ENCODE data around the gene PKP1. TPM values are rescaled to one million over a fixed set of nuclear protein-coding genes. Genes with fewer than 3 reads are reported as not detected.

Gene PKP1
- total RNA-seq, 6 experiments from 2014 or later = not detected

DNA sequence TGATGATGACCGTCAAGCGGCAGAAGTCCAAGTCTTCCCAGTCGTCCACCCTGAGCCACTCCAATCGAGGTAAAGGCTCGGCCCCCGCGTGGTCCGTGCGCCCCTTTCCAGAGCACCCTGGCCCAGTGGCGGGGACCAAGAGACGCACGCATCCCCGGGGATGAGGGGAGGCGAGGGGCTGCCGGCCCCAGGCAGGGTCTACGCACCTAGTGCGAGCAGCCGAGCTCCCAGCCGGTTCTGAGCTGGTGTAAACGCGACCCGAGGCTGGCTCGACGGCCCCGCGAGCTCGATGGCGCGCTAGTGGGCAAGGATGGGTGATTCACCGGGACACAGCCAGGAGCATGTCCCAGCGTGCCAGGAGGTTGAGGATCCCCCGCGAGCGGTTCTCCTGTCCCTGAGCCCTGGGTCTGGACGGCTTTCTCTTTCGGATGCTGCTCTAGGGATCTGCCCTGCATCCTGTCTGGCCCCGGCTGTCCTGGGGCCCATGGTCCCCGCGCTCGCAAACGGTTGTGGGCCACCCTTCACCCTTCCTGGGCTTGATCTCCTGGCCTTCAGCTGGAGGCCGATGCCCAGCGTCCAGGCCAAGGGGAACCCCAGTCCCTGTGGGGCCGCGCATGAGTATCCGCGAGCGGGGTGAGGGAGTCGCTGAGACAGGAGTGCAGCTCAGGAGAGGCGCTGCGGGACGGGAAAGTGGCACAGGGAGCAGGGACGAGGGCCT is 689 bp downstream of the PKP1 start:
- no peak for DNase-seq
- Mint-ChIP-seq H3K4me3 (no peak overlapping the region), H3K4me1 (ENCODE audit: low read depth) (peaks cover 6% of the 10 kb centered on the region), H3K36me3 (ENCODE audit: low read depth) (no peaks in the 10 kb centered on the region), H3K9me3 (no peaks in the 10 kb centered on the region), H3K27ac (no peak overlapping the region), H3K27me3 (ENCODE audit: insufficient read depth) (peaks cover 59% of the 10 kb centered on the region)
- TF ChIP-seq, protein P1, sequence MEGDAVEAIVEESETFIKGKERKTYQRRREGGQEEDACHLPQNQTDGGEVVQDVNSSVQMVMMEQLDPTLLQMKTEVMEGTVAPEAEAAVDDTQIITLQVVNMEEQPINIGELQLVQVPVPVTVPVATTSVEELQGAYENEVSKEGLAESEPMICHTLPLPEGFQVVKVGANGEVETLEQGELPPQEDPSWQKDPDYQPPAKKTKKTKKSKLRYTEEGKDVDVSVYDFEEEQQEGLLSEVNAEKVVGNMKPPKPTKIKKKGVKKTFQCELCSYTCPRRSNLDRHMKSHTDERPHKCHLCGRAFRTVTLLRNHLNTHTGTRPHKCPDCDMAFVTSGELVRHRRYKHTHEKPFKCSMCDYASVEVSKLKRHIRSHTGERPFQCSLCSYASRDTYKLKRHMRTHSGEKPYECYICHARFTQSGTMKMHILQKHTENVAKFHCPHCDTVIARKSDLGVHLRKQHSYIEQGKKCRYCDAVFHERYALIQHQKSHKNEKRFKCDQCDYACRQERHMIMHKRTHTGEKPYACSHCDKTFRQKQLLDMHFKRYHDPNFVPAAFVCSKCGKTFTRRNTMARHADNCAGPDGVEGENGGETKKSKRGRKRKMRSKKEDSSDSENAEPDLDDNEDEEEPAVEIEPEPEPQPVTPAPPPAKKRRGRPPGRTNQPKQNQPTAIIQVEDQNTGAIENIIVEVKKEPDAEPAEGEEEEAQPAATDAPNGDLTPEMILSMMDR (IDR thresholded peaks at IDR 0.05) = no peak

DNA sequence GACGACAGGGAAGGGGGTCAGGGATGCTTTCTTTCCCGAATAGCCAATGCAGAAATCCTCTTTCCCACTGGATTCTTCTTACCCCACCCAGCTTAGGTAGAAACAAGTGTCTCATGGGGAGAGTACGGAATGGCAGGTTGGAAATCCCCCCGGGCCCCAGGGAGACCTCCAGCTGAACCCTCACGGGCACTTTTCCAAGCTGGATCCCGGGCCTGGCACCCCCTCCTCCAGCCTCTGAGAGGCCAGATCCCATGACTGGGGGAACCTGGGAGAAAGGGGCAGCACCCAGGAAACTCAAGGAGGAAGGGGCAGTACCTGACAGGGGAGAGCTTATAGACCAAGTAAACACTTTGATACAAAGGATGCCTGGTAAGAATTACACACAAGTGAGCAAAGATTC is 1.3 kb downstream of the PKP1 start:
- Mint-ChIP-seq H3K36me3 (ENCODE audit: low read depth) (no peaks in the 10 kb centered on the region), H3K4me3 (no peak overlapping the region), H3K27ac (no peak overlapping the region), H3K27me3 (ENCODE audit: insufficient read depth) (peaks cover 58% of the 10 kb centered on the region), H3K4me1 (ENCODE audit: low read depth) (peaks cover 6% of the 10 kb centered on the region), H3K9me3 (no peaks in the 10 kb centered on the region)
- DNase-seq = no peak
- TF ChIP-seq, protein P1 (IDR thresholded peaks at IDR 0.05) = no peak

DNA sequence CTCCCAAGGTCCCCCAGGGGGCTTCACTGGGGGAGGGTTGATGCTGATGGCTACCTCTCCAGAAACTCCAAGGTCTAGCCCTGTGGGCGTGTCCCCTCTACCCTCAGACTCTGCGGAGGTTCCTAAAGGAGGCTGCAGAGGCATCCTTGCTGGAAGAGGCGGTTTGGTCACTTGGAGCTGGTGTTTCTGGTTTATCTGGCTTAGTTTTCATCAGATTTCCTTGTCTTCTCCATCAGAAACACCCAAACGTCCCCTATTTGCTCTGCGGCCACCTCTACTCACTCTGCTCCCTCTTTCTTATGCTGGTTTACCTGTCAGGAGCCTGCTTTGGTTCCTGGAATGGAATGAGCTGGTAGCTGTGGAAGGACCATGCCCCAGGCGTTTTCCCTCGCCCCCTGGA is 2.5 kb downstream of the PKP1 start:
- Mint-ChIP-seq H3K4me1 (ENCODE audit: low read depth) (peaks cover 6% of the 10 kb centered on the region), H3K27ac (no peak overlapping the region), H3K9me3 (no peaks in the 10 kb centered on the region), H3K4me3 (no peak overlapping the region), H3K27me3 (ENCODE audit: insufficient read depth) (peaks cover 66% of the 10 kb centered on the region), H3K36me3 (ENCODE audit: low read depth) (no peaks in the 10 kb centered on the region)
- TF ChIP-seq, protein P1 (IDR thresholded peaks at IDR 0.05) = no peak
- DNase-seq = no peak

- H3K4me1 Mint-ChIP-seq (ENCODE audit: low read depth) = peaks cover 6% of the 10 kb centered on the region
- no peak overlapping the region for H3K27ac Mint-ChIP-seq
- H3K4me3 Mint-ChIP-seq = no peak overlapping the region
- no peaks in the 10 kb centered on the region for H3K36me3 Mint-ChIP-seq (ENCODE audit: low read depth)
- peaks cover 66% of the 10 kb centered on the region for H3K27me3 Mint-ChIP-seq (ENCODE audit: insufficient read depth)
- TF ChIP-seq, protein P1 (IDR thresholded peaks at IDR 0.05) = no peak
- DNase-seq = no peak
- no peaks in the 10 kb centered on the region for H3K9me3 Mint-ChIP-seq
Measured at GRCh38 chr1:201286445-201286844, 3.1 kb downstream of the PKP1 start.

DNA sequence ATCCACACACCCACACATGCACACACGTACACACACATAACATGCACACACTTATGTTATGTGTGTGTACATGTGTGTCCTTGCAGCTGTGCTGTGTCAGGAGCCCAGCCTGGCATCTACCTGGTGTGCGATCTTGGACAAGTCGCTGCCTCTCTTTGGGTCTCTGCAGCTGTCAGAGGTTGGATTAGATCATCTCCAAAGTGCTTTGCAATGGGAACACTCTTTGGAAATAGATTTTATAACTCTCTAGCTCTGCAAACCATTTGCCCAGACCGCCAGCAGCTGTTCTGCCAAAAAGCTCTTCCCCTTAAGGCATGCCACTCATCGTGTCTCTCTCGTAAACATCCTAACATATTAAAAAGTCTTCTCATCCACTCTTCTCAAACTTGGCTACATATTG is 4.7 kb downstream of the PKP1 start:
- Mint-ChIP-seq H3K4me3 (no peak overlapping the region), H3K36me3 (ENCODE audit: low read depth) (no peaks in the 10 kb centered on the region), H3K27me3 (ENCODE audit: insufficient read depth) (peaks cover 66% of the 10 kb centered on the region), H3K9me3 (no peaks in the 10 kb centered on the region), H3K4me1 (ENCODE audit: low read depth) (peaks cover 3% of the 10 kb centered on the region), H3K27ac (no peak overlapping the region)
- TF ChIP-seq, protein P1 (IDR thresholded peaks at IDR 0.05) = no peak
- no peak for DNase-seq

Measured in HFFc6 (cell line).